ENCODE data around the gene TRAF3IP1. TPM values are rescaled to one million over a fixed set of nuclear protein-coding genes. Genes with fewer than 3 reads are reported as not detected.
"Not testable (repeated sequence)": the region's sequence is repeated elsewhere in the genome, so short reads cannot be mapped to it uniquely, and the experiment has no call there.

The TRAF3IP1 gene
- total RNA-seq, 1 donor from 2014 or later: 13.6 TPM

DNA sequence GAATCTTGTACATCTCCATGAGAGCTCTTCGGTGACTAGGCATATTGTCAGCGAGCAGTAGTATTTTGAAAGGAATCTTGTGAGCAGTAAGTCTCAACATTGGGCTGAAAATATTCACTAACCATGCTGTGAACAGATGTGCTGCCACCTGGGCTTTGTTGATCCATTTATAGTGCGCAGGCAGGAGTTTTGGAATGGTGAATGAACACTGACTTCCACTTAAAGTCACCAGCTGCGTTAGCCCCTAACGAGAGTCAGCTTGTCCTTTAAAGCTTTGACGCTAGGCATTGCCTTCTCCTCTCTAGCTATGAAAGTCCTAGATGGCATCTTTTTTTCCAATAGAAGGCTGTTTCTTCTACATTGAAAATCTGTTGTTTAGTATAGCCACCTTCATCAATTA is 110.5 kb downstream of the TRAF3IP1 start:
- intact Hi-C loops (cut with DNase I): no loop called here
- DNase-seq: no peak
- ATAC-seq (ENCODE audit: poor library complexity): no peak

DNA sequence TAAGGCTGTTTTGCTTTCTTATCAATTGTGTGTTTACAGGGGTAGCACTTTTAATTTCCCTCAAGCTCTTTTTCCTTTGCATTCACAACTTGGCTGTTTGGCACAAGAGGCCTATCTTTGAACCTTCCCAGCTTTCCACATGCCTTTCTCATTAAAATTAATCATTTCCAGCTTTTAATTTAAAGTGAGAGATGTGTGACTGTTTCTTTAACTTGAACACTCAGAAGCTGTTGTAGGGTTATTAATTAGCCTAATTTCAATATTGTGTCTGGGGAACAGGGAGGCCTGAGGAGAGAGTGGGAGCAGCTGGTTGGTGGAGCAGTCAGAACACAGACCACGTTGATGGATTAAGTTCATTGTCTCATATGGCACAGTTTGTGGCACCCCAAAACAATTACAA is 111.1 kb downstream of the TRAF3IP1 start:
- DNase-seq (no peak), ATAC-seq (ENCODE audit: poor library complexity) (no peak)
- intact Hi-C loops (cut with DNase I): no loop called here

DNA sequence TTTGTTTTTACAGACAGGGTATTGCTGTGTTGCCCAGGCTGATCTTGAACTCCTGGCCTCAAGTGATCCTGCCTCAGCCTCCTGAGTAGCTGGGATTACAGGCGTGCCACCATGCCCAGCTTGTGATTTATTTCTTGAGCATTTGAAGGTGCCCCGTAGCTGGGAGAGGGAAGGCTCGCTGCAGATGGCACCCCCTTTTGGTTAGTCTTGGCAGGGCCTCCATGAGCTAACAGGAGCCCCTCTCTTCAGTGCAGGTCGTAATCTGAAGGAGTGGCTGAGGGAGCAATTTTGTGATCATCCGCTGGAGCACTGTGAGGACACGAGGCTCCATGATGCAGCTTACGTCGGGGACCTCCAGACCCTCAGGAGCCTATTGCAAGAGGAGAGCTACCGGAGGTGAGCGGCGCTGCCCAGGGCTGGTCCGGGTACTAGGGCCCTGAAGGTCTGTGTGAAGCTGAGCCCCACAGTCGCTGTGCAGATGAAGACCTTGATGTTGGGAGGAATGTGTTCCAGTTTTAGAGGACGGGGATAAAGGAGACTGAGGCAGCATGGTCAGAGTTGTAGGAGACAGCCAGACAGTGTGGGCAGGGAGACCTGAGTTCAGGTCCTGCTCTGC is 113.1 kb downstream of the TRAF3IP1 start:
- ATAC-seq (ENCODE audit: poor library complexity): no peak
- no peak for DNase-seq
- intact Hi-C loops (cut with DNase I): no loop called here

DNA sequence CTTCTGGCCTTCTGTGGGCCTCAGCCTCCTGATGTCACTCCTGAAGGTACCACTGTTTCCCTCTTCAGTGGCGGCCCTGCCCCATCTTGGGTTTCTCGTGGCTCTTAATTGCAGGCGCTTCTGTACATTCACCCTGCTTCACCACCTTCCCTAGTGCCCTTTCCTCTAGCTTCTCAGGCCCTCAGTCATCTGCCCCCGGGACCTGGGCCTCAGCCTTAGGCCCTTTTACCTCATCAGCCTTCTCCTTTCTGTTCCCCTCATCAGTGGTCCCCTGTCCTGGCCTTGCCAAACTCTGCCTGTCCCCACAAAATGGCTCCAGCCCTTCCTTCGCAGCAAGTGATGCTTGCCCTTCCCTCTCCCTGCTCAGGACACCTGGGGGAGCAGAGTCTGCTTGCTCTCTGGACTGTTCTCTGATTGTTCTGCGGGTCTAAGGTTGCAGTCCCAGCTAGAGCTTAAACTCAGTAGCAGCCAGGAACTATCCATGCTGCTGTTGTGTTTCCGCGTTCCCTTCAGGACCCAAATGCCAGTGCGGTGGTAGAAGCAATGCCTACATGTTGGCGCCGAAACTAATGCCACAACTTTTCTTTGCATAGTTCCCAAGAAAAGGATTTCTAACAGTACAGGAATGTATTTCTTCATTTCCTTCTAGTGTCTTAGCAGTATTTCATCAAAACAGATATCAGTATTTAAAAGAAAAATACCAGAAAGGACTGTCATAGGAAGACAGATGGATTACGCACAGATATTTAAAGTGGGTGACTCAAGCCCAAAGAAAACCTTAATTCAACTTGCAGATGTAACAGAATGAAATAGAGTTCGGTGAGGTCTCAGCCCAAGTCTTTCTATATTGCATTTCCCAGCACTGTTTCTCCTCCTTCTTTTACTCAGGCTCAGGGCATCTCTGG is 113.9 kb downstream of the TRAF3IP1 start:
- DNase-seq (no peak), ATAC-seq (ENCODE audit: poor library complexity) (no peak)
- intact Hi-C loops (cut with DNase I): no loop called here

DNA sequence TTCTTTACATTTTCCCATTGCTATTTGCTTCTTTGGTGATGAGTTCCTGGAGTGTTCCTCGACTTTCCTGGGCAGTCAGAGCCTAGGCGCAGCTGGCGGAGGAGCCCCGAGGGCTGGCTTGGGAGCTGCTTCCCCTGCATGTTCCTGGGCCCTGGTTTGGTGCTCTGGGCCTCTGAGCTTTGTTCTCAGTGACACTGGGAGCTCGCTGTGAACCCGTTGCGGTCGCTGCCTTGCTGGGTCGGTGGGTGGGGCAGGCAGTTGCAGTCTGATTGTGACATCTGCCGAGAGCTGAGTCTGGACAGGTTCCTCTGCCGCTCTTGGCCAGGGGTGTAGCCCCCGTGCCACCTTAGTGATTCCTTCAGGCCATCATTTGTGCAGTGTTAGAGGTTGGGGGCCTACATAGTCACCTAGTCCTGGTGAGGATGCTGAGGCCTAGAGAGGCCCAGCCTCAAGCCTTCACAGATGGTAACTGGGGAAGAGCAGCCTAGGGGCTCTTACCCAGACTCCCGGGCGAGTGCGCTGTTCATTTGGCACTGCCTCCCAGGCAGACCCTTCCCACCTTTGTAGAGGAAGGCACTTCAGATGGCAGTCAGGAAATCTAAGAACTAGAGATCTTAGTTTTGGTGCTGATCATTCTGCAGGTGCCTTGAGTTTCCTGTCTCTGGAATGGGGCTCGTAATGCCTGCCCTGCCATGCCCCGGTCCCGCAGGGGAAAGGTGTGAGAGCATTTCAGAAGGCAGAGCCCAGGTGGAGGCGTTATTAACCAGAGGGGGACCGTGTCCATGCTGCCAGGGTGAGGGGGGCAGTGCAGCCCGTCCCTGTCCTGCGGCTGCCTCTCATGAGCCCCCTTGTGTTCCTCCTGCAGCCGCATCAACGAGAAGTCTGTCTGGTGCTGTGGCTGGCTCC is 114.8 kb downstream of the TRAF3IP1 start:
- DNase-seq (no peak), ATAC-seq (ENCODE audit: poor library complexity) (no peak)
- intact Hi-C loops (cut with DNase I): no loop called here

DNA sequence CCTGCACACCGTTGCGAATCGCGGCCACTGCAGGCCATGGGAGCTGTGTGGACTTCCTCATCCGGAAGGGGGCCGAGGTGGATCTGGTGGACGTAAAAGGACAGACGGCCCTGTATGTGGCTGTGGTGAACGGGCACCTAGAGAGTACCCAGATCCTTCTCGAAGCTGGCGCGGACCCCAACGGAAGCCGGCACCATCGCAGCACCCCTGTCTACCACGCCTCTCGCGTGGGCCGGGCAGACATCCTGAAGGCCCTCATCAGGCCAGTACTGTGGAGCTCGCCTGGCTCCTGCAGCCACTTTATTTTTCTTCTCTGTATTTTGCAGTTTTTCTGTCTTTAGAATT is 115.4 kb downstream of the TRAF3IP1 start:
- ATAC-seq (ENCODE audit: poor library complexity): no peak
- DNase-seq: no peak
- intact Hi-C loops (cut with DNase I): no loop called here

DNA sequence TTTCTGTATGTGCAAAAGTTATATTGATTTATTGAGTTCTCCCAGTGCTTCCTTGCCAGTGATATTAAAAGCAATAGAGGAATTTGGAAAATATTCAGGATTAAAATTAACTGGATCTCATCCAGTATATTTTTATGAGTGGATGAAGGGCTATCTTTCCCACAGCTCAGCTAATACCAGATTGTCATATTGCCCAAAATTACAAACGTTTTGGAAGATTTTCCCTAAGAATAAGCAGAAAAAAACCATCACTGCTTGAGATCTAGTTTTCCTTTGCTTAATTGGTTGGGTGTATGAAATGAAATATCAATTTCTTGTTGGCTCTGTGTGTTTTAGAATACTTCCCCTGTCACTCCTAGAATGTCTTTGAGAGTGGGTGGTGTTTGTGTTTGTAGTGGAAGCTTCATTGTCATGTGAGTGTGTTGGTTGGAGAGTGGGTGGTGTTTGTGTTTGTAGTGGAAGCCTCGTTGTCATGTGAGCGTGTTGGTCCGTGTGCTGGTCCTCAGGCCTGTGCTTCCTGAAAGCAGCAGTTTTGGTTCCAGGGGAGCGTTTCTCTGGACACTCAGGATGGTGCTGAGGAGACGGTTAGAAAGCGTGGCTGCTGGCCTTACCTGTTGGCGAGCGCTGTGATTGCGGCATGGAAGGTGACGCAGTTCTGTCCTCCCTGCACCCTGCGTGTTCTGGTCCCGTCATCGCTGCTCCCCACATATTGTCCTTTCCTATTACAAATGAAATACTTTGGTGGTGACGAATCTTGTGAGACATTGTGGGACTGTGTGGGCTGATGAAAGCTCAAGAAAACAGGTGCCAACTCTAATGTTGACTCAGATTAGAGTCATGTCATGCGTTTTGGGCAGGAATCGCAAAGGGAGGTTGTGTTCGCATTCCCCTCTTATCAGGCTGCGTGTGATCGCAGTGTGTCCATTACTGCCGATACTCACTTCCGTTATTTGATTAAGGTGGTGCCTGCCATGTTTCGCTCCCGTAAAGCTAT is 118.8 kb downstream of the TRAF3IP1 start:
- peak; percentile 72 for ATAC-seq (ENCODE audit: poor library complexity)
- intact Hi-C loops (cut with DNase I): no loop called here
- DNase-seq: no peak

DNA sequence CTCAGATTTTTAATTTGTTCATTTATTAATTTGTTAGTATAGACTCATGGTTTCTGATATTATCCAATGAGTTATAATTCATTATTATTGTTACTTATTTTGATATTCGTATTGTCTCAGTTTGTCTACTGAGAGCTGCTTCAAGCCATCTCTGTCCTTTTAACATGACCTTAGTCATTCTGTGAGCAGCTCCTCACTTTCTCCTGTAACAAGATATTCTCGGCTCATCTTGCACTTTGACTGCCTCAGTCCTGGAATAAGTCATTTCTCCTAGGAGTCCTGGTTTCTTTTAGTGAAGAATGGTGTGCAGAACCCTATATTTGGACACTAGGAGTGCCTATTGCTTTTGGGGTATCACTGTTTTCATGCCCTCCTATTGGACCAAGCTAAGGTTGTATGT is 119.6 kb downstream of the TRAF3IP1 start:
- intact Hi-C loops (cut with DNase I): no loop called here
- no peak for ATAC-seq (ENCODE audit: poor library complexity)
- DNase-seq: no peak

DNA sequence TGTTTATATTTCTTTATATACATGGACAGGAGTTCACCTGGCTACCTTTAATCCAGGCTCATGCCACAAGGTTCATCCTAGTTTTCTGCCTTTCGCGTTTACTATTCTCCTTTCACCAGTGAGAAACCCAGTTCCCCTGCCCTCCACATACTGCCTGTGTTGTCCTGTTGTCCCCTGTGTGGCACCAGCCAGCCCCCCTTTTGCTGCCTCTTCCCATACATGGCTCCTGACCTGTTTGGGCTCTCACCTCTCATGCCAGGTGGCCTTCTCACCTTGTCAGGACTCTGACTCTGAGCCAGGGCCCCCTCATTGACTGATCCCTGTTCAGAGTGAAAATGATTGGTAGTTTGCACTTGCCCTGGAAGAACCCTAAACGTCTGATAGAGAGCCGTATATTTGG is 120.0 kb downstream of the TRAF3IP1 start:
- intact Hi-C loops (cut with DNase I): no loop called here
- no peak for ATAC-seq (ENCODE audit: poor library complexity)
- no peak for DNase-seq

DNA sequence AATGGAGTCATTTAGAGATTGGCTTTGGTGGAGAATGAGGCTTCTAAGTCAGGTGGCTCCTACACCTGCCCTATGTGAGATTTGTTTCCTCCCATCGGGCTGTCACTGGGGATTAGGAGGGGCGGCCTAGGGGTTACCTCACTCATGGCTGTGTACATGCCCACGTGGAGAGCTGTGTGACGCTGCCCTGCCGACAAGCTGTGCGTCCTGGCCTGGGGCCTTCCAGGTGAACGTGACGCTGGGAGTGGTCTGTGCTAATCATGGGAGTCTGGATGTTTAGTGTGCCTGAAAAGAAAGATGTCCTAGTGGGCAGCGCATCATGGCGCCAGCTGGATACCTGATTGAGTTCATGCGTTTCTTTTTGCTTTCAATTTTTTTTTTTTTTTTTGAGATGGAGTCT is 120.4 kb downstream of the TRAF3IP1 start:
- DNase-seq (no peak), ATAC-seq (ENCODE audit: poor library complexity) (no peak)
- intact Hi-C loops (cut with DNase I): no loop called here

DNA sequence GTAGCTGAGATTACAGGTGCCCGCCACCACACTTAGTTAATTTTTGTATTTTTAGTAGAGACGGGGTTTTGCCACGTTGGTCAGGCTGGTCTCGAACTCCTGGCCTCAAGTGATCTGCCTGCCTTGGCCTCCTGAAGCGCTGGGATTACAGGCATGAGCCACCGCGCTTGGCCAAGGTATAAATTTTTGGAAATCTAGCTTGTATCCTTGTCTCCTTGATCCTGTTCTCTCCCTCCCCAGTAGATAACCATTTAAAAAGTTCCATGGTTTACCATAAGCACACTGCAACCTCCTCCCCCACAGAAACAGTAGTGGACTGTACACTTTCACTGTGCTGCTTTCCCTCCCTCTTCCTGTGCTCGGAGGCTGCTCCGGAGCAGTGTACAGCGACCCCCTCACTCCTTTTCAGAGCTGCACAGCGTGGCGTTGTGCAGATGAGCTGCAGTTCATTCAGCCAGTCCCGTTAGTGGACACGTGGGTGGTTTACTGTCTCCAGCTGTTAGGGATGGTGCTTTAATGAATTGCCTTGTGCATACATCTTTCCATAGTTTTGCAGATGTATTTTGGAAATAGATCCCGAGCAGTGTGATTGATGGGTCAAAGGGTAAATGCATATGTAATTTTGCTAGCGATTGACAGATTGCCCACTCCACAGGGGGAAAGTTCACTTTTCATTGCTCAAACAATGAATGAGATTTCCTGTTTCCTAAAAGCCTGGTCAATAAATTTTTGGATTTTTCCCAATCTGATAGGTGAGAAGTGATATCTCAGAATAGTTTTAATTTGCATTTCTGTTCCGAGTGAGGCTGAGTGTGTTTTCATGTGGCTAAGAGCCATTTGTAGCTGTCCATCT is 121.2 kb downstream of the TRAF3IP1 start:
- DNase-seq: no peak
- no peak for ATAC-seq (ENCODE audit: poor library complexity)
- intact Hi-C loops (cut with DNase I): no loop called here

DNA sequence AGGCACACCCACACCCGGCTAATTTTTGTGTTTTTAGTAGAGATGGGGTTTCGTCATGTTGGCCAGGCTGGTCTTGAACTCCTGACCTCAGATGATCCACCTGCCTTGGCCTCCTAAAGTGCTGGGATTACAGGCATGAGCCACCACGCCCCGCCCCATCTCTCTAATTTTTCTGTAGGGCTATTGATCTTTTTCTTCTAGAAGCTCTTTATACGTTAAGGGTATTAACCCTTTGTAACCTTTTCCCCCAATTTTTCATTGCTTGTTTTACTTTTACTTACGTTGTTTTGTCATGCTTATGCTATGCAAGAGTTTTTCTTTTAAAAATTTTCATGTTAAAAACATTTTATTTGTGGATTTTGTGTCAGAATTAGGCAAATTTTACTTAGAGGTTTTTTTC is 121.9 kb downstream of the TRAF3IP1 start:
- DNase-seq; ATAC-seq (ENCODE audit: poor library complexity); intact Hi-C loops (cut with DNase I): not testable (repeated sequence)

DNA sequence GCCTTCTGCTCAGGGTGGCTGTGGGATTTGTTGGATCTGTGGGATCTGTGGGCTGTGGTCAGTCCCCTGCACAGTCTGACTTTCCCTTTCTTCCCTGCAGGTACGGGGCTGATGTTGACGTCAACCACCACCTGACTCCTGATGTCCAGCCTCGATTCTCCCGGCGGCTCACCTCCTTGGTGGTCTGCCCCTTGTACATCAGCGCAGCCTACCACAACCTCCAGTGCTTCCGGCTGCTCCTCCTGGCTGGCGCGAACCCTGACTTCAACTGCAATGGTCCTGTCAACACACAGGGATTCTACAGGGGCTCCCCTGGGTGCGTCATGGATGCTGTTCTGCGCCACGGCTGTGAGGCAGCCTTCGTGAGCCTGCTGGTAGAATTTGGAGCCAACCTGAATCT is 123.9 kb downstream of the TRAF3IP1 start:
- ATAC-seq (ENCODE audit: poor library complexity): no peak
- DNase-seq: no peak
- intact Hi-C loops (cut with DNase I): no loop called here

DNA sequence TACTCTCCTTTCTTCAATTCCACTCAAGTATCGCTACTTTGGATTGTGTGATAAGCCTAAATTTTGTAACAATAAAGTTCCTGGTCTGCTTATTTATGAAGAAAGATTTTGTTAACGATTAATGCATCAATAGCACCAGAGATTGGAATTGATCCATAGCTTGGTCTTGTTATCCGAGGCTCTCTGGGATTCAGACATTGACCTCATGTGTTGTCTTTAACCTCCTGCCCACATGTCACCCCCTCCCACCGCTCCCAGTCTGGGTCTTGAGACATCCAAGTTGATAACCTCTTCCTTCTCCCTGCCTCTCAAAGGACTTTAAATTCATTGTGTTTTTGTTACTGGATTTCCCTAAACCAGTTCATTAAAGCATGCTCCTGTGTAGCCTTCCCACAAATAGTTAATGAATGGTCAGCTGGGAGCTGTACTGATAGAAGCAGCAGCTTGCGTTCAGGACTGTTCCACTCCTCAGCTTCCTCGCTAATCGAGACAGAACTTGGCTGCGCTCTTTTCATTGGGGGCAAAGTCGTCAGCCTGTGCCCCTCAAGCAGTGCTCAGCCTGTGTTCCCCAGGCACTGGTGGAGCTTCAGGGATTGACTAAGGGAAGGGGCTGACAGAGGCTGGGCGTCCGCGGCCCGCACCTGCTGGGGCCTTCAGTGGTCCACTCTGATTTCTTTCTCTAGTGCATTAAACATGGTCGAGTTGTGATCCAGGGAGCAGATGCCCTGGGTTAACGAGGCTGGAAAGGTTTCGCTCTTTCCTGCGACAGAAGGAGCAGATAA is 125.3 kb downstream of the TRAF3IP1 start:
- ATAC-seq (ENCODE audit: poor library complexity) (no peak), DNase-seq (no peak)
- intact Hi-C loops (cut with DNase I): no loop called here

DNA sequence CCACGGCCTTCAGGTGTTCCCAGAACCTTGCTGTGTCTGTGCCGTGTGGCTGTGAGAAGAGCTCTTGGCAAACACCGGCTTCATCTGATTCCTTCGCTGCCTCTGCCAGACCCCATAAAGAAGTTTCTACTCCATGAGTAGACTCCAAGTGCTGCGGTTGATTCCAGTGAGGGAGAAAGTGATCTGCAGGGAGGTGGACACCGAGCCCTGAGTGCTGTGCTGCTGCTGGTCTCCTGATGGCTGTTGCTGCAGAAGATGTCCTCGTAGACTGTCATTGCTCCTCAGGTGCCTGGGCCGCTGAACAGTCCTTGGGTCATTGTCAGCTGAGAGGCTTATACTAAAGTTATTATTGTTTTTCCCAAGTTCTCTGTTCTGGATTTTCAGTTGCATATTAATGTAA is 126.1 kb downstream of the TRAF3IP1 start:
- intact Hi-C loops (cut with DNase I): no loop called here
- DNase-seq: no peak
- ATAC-seq (ENCODE audit: poor library complexity): no peak

DNA sequence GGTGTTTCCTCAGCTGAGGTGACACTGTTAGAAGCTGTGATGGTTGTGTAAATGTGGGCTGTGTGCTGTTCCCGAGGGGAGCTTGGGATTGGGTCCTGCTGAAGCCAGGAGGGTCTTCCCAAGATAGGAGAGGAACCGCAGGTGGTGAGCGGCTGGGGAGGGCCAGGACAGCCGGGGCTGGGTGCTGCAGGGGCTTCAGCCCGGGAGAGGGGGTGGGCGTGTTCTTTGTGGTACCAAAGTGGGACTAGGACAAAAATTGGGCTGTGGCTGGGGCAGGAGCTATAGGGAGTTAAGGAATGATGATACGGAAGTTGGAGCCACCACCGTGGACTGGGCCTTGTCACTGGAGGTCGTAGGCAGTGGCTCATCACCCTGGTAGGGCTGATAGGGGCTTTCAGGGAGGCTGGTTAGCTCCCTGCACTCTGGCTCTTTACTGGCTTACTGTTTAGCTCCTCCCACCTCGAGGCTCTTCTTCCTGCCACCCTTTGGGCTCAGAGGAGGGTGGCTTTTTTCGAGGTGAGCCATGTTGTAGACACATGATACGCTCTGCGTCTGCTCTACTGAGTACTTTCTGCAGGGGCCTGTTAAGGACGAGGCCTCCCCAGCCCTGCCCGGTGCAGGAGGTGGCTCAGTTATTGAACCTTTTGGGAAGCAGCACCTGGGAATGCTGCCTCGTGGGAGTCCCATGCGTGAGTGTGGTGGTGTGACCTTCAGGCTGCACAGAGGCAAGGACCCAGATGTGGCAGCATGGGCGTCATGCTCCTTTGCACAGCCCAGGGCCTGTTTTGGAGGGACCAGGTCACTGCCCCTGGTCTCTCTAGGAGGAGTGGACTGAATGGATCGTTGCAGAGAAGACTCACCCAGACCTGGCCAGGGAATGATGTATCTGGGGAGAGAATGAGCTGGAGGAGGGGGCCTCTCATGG is 128.0 kb downstream of the TRAF3IP1 start:
- no peak for ATAC-seq (ENCODE audit: poor library complexity)
- intact Hi-C loops (cut with DNase I): no loop called here
- DNase-seq: no peak

Measured in Right ventricle myocardium superior (tissue), 1 donor.